ENCODE results near the gene C2.

The C2 gene

DNA sequence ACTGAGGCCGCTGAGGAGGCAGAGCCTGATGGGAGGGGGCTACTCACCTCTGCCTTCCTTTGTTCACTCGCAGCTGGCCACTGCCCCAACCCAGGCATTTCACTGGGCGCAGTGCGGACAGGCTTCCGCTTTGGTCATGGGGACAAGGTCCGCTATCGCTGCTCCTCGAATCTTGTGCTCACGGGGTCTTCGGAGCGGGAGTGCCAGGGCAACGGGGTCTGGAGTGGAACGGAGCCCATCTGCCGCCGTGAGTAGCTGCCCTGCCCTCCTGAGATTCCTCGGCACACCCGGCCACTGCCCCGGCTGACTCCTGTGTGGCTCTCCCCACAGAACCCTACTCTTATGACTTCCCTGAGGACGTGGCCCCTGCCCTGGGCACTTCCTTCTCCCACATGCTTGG, 6.0 kb downstream of the C2 start:
- DNase-seq (ENCODE audit: insufficient read length), result no peak
- TF ChIP-seq TAF1 (IDR thresholded peaks at IDR 0.05; ENCODE audit: borderline replicate concordance, low read depth, low read length) (no peak), POLR2A (IDR thresholded peaks at IDR 0.05; ENCODE audit: low read depth, low read length) (no peak), POLR2AphosphoS5 (IDR thresholded peaks at IDR 0.05; ENCODE audit: low read depth, low read length) (no peak)

DNA sequence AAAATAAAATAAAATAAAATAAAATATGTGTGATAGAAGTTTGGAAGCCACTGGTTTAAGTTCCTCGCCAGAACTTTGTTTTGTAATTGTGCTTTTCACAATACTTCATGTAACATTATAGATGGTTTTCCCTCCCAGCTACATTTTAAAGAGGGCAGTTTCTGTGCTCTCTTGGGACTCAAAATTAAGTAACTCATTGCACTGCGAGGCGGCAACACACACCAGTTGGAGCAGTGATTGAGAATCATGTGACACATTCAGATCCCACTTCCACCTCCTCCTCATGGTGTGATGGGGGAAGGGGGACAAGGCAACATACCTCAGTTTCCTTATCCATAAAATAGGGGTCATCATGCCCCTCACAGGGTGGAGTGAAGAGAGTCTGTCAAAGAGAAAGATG, 7.5 kb downstream of the C2 start:
- DNase-seq (ENCODE audit: insufficient read length) (no peak), FAIRE-seq (no peak)
- TF ChIP-seq TAF1 (IDR thresholded peaks at IDR 0.05; ENCODE audit: borderline replicate concordance, low read depth, low read length) (no peak), POLR2A (IDR thresholded peaks at IDR 0.05; ENCODE audit: low read depth, low read length) (no peak), POLR2AphosphoS5 (IDR thresholded peaks at IDR 0.05; ENCODE audit: low read depth, low read length) (no peak)

More for the DNA sequence above, 6.0 kb downstream of the C2 start:
- FAIRE-seq, result no peak

DNA sequence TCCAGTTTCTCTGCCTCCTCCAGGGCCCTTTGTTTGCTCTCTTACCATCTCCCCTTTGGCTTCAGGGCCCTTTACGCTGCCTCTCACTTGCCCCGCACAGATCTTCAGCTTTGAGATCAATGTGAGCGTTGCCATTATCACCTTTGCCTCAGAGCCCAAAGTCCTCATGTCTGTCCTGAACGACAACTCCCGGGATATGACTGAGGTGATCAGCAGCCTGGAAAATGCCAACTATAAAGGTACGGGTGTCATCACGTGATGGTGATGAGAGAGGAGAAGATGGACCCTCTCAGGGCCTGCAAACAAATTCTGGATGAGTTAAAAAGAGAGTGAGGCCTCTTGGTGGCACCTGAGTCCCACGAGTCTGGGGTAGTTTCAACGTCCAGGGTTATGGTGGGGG, 8.3 kb downstream of the C2 start:
- DNase-seq (ENCODE audit: insufficient read length) (no peak), FAIRE-seq (no peak)
- TF ChIP-seq POLR2A (IDR thresholded peaks at IDR 0.05; ENCODE audit: low read depth, low read length), result no peak

DNA sequence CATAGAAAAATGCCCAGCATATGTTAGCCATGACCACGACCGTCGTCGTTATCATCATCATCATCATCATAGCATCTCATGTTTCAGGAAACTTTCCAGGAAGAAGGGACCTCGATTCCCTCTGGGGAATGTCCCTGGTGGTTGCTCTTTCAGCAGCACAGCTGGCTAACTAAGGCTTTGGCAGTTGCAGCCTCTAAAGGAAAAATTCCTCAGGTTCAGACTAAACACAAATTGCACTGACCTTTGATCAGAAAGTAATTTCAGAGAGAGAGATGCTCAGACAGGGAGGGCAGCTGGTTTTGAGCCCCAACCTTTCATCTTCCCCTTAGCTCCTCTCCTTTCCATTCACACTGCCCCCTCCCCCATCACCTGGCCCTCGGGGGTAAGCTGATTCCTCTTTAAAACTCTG, 12.7 kb downstream of the C2 start:
- FAIRE-seq, result no peak
- TF ChIP-seq TAF1 (IDR thresholded peaks at IDR 0.05; ENCODE audit: borderline replicate concordance, low read depth, low read length), result no peak
- no peak for TF ChIP-seq POLR2AphosphoS5 (IDR thresholded peaks at IDR 0.05; ENCODE audit: low read depth, low read length)
- TF ChIP-seq POLR2A (IDR thresholded peaks at IDR 0.05; ENCODE audit: low read depth, low read length), result no peak
- DNase-seq (ENCODE audit: insufficient read length), result no peak

DNA sequence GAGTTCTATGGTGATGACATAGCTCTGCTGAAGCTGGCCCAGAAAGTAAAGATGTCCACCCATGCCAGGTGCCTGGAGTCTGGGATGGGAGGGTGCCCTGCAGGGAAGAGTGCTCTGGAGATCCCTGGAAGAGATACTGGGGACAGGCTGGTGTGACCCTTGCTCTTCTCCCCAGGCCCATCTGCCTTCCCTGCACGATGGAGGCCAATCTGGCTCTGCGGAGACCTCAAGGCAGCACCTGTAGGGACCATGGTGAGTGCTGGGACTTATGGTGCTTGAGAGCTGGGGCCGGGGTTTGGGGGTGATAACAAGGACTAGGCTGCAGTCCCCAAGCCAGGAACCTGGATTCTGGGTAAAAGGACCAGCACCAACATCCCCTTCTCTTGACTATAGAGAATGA, 16.2 kb downstream of the C2 start:
- no peak for TF ChIP-seq POLR2AphosphoS5 (IDR thresholded peaks at IDR 0.05; ENCODE audit: low read depth, low read length)
- TF ChIP-seq POLR2A (IDR thresholded peaks at IDR 0.05; ENCODE audit: low read depth, low read length), result no peak
- TF ChIP-seq TAF1 (IDR thresholded peaks at IDR 0.05; ENCODE audit: borderline replicate concordance, low read depth, low read length), result no peak
- FAIRE-seq, result no peak
- no peak for DNase-seq (ENCODE audit: insufficient read length)

DNA sequence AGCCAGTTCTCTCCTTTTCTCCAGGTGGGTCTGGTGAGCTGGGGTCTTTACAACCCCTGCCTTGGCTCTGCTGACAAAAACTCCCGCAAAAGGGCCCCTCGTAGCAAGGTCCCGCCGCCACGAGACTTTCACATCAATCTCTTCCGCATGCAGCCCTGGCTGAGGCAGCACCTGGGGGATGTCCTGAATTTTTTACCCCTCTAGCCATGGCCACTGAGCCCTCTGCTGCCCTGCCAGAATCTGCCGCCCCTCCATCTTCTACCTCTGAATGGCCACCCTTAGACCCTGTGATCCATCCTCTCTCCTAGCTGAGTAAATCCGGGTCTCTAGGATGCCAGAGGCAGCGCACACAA, 17.6 kb downstream of the C2 start:
- no peak for FAIRE-seq
- TF ChIP-seq TAF1 (IDR thresholded peaks at IDR 0.05; ENCODE audit: borderline replicate concordance, low read depth, low read length) (no peak), POLR2AphosphoS5 (IDR thresholded peaks at IDR 0.05; ENCODE audit: low read depth, low read length) (no peak)
- no peak for DNase-seq (ENCODE audit: insufficient read length)

DNA sequence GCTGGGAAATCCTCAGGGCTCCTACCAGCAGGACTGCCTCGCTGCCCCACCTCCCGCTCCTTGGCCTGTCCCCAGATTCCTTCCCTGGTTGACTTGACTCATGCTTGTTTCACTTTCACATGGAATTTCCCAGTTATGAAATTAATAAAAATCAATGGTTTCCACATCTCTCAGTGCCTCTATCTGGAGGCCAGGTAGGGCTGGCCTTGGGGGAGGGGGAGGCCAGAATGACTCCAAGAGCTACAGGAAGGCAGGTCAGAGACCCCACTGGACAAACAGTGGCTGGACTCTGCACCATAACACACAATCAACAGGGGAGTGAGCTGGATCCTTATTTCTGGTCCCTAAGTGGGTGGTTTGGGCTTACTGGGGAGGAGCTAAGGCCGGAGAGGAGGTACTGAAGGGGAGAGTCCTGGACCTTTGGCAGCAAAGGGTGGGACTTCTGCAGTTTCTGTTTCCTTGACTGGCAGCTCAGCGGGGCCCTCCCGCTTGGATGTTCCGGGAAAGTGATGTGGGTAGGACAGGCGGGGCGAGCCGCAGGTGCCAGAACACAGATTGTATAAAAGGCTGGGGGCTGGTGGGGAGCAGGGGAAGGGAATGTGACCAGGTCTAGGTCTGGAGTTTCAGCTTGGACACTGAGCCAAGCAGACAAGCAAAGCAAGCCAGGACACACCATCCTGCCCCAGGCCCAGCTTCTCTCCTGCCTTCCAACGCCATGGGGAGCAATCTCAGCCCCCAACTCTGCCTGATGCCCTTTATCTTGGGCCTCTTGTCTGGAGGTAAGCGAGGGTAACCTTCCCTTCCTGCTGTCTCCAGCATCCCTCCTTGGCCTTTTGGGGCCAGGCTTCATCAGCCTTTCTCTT, 18.2 kb downstream of the C2 start, which contains the start of gene CFB:
TSS of gene CFB (plus strand) at position 589 of the 863 bp plus-strand sequence. CDS start at position 716, 127 bp downstream.
- TF ChIP-seq TAF1 (IDR thresholded peaks at IDR 0.05; ENCODE audit: borderline replicate concordance, low read depth, low read length) (no peak), POLR2A (IDR thresholded peaks at IDR 0.05; ENCODE audit: low read depth, low read length) (no peak), POLR2AphosphoS5 (IDR thresholded peaks at IDR 0.05; ENCODE audit: low read depth, low read length) (no peak)
- FAIRE-seq, result no peak
- no peak for DNase-seq (ENCODE audit: insufficient read length)

DNA sequence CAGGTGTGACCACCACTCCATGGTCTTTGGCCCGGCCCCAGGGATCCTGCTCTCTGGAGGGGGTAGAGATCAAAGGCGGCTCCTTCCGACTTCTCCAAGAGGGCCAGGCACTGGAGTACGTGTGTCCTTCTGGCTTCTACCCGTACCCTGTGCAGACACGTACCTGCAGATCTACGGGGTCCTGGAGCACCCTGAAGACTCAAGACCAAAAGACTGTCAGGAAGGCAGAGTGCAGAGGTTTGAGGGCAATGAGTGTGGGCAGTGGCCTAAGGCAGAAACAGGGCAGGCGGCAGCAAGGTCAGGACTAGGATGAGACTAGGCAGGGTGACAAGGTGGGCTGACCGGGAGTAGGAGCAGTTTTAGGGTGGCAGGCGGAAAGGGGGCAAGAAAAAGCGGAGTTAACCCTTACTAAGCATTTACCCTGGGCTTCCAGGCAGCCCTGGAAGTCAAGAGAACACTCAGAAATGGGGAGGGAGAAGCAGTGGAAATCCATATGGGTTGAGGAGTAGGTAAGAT, 18.9 kb downstream of the C2 start:
- no peak for DNase-seq (ENCODE audit: insufficient read length)
- no peak for FAIRE-seq
- no peak for TF ChIP-seq POLR2A (IDR thresholded peaks at IDR 0.05; ENCODE audit: low read depth, low read length)
- TF ChIP-seq TAF1 (IDR thresholded peaks at IDR 0.05; ENCODE audit: borderline replicate concordance, low read depth, low read length), result no peak
- TF ChIP-seq POLR2AphosphoS5 (IDR thresholded peaks at IDR 0.05; ENCODE audit: low read depth, low read length), result no peak

DNA sequence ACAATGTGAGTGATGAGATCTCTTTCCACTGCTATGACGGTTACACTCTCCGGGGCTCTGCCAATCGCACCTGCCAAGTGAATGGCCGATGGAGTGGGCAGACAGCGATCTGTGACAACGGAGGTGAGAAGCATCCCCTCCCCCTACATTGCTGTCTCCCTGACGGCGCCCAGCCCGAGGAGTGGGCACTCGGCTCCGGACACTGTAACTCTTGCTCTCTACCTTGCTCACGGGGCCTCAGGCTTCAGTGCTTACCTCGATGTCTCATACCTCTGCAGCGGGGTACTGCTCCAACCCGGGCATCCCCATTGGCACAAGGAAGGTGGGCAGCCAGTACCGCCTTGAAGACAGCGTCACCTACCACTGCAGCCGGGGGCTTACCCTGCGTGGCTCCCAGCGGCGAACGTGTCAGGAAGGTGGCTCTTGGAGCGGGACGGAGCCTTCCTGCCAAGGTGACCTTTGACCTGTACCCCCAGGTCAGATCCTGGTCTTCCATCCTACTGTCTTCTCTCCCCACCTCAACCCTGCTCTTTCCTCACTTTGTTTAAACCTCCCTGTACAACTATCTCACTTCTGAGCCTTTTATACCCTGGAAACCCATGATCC, 19.7 kb downstream of the C2 start:
- TF ChIP-seq TAF1 (IDR thresholded peaks at IDR 0.05; ENCODE audit: borderline replicate concordance, low read depth, low read length) (no peak), POLR2A (IDR thresholded peaks at IDR 0.05; ENCODE audit: low read depth, low read length) (no peak), POLR2AphosphoS5 (IDR thresholded peaks at IDR 0.05; ENCODE audit: low read depth, low read length) (no peak)
- DNase-seq (ENCODE audit: insufficient read length) (no peak), FAIRE-seq (no peak)

DNA sequence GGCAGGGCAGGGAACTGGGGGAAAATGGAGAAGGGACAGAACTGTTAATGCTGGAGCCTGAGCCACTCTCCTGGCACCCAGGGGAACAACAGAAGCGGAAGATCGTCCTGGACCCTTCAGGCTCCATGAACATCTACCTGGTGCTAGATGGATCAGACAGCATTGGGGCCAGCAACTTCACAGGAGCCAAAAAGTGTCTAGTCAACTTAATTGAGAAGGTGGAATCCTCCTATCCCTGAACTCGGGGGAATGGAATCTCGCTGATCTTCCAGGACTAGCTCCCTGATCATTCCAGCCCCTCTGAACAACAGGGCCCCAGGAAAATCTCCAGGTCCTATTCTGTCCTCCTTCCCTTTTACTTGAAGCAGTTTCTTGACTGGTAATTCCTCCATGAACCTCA, 20.3 kb downstream of the C2 start:
- DNase-seq (ENCODE audit: insufficient read length), result no peak
- no peak for TF ChIP-seq TAF1 (IDR thresholded peaks at IDR 0.05; ENCODE audit: borderline replicate concordance, low read depth, low read length)
- no peak for TF ChIP-seq POLR2AphosphoS5 (IDR thresholded peaks at IDR 0.05; ENCODE audit: low read depth, low read length)
- TF ChIP-seq POLR2A (IDR thresholded peaks at IDR 0.05; ENCODE audit: low read depth, low read length), result no peak
- FAIRE-seq, result no peak

DNA sequence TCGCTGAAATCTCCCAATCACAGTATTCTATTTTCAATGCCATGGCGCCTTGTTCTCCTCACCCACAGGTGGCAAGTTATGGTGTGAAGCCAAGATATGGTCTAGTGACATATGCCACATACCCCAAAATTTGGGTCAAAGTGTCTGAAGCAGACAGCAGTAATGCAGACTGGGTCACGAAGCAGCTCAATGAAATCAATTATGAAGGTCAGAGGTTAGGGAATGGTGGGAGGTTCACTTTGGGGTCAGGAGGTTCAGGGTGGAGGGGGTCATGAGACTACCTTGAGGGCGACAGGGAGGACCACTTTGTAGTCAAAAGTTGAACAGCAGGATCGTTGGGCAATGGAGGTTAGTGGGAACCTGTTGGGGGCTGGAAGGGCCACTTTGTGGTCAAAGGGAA, 20.8 kb downstream of the C2 start:
- DNase-seq (ENCODE audit: insufficient read length) (no peak), FAIRE-seq (no peak)
- no peak for TF ChIP-seq POLR2AphosphoS5 (IDR thresholded peaks at IDR 0.05; ENCODE audit: low read depth, low read length)
- no peak for TF ChIP-seq POLR2A (IDR thresholded peaks at IDR 0.05; ENCODE audit: low read depth, low read length)
- no peak for TF ChIP-seq TAF1 (IDR thresholded peaks at IDR 0.05; ENCODE audit: borderline replicate concordance, low read depth, low read length)

Measured in GM12892 (cell line).